Peyer's patch (tissue), 4 donors: ENCODE results near the gene RSPO1. TPM values are rescaled to one million over a fixed set of nuclear protein-coding genes. Genes with fewer than 3 reads are reported as not detected.
A peak's percentile ranks its signal among the peaks of the same experiment; 100 is the strongest.

Source experiments
- DNase-seq, 3 donors: peaks; one replicate each; pipeline ENCODE4 v3.0.0-alpha.2; 2017 to 2019
- H3K27ac ChIP-seq, 4 donors: fragments of 200-600 bp; sonication (generic); one replicate each; pipeline ENCODE4 v1.5.1; 2016 to 2019
- H3K27me3 ChIP-seq, 2 donors: fragments of 200-600 bp; sonication (generic); one replicate each; pipeline ENCODE4 v1.5.1; 2019
- H3K36me3 ChIP-seq, 3 donors: fragments of 200-600 bp; sonication (generic); one replicate each; pipeline ENCODE4 v1.5.1; 2016 to 2019
- H3K4me1 ChIP-seq, 4 donors: fragments of 200-600 bp; sonication (generic); one replicate each; pipeline ENCODE4 v1.5.1; 2016 to 2019
- H3K4me3 ChIP-seq, 4 donors: fragments of 200-600 bp; sonication (generic); 1 replicate in 3 of 4; 2 replicates in 1 of 4; pipeline ENCODE4 v1.5.1; 2016 to 2019; ENCODE audit warnings: mild to moderate bottlenecking in 1 of 4
- H3K9me3 ChIP-seq, 4 donors: fragments of 200-600 bp; sonication (generic); one replicate each; pipeline ENCODE4 v1.5.1; 2016 to 2019; ENCODE audit warnings: mild to moderate bottlenecking in 1 of 4
- POLR2A ChIP-seq, 2 donors: fragments of 450-650 bp; IDR thresholded peaks; one replicate each; pipeline ENCODE4 v1.5.1; 2017; ENCODE audit warnings: antibody characterized with exemption in 2 of 2, mild to moderate bottlenecking in 2 of 2, moderate library complexity in 2 of 2
- total RNA-seq, 4 donors: library from RNA; depleted of rRNA; stranded (reverse); fragments of >200 nt; gene quantifications; one replicate each; pipeline ENCODE4 v1.1.0, GENCODE V29; 2016
- TF ChIP-seq, protein P1 (sequence below), 6 experiments: fragments of 450-650 bp in 4 of 6; fragments of 200-600 bp in 2 of 6; sonication (generic) in 1 of 6; IDR thresholded peaks; one replicate each; pipeline ENCODE4 v1.5.1; 2017 to 2019; ENCODE audit warnings: antibody characterized with exemption in 6 of 6, mild to moderate bottlenecking in 3 of 6, moderate library complexity in 1 of 6

RSPO1 gene
- total RNA-seq, 4 donors from 2014 or later = 0.35 to 2.5 (median 1.4) TPM

DNA sequence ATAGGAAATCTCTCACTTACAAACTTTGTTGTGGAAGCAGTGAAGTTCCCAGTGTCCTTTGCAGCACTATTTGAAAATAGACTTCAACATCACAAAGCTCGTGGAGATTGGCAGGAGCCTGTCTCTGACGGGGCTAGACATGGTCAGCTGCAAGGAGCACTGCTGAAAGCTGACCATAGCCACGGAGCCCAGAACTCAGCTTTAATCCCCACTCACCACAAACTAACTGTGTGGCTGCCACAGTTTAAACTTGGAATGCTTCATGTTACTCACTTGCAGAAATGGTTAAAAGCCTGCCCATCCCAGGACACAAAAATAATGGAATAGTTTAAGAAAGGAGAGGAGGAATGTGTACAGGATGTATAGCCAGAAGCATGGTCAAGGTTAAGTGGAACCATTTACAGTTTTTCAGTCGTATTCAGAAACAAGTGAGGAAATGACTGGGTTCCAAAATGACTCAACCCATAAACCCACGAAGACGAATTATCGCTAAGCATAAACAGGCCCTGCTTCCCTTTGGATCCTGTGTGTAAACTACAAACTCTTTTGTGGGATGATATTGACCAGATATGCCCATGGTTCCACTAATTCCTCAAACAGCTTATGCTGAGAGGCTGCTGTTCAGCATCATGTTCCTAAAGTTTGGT is 59.7 kb downstream of the RSPO1 start:
- Histone ChIP-seq H3K4me1 (no peaks in the 10 kb centered on the region), H3K4me3 (no peak overlapping the region), H3K36me3 (peaks cover 0 to 95% (median 0%) of the 10 kb centered on the region in 3 donors), H3K27ac (peak overlapping the region in 1 of 4 donors; percentile 63), H3K27me3 (no peaks in the 10 kb centered on the region), H3K9me3 (no peaks in the 10 kb centered on the region)
- DNase-seq = no peak
- TF ChIP-seq, protein P1, sequence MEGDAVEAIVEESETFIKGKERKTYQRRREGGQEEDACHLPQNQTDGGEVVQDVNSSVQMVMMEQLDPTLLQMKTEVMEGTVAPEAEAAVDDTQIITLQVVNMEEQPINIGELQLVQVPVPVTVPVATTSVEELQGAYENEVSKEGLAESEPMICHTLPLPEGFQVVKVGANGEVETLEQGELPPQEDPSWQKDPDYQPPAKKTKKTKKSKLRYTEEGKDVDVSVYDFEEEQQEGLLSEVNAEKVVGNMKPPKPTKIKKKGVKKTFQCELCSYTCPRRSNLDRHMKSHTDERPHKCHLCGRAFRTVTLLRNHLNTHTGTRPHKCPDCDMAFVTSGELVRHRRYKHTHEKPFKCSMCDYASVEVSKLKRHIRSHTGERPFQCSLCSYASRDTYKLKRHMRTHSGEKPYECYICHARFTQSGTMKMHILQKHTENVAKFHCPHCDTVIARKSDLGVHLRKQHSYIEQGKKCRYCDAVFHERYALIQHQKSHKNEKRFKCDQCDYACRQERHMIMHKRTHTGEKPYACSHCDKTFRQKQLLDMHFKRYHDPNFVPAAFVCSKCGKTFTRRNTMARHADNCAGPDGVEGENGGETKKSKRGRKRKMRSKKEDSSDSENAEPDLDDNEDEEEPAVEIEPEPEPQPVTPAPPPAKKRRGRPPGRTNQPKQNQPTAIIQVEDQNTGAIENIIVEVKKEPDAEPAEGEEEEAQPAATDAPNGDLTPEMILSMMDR (IDR thresholded peaks at IDR 0.05) = no peak
- no peak for TF ChIP-seq POLR2A (IDR thresholded peaks at IDR 0.05)

DNA sequence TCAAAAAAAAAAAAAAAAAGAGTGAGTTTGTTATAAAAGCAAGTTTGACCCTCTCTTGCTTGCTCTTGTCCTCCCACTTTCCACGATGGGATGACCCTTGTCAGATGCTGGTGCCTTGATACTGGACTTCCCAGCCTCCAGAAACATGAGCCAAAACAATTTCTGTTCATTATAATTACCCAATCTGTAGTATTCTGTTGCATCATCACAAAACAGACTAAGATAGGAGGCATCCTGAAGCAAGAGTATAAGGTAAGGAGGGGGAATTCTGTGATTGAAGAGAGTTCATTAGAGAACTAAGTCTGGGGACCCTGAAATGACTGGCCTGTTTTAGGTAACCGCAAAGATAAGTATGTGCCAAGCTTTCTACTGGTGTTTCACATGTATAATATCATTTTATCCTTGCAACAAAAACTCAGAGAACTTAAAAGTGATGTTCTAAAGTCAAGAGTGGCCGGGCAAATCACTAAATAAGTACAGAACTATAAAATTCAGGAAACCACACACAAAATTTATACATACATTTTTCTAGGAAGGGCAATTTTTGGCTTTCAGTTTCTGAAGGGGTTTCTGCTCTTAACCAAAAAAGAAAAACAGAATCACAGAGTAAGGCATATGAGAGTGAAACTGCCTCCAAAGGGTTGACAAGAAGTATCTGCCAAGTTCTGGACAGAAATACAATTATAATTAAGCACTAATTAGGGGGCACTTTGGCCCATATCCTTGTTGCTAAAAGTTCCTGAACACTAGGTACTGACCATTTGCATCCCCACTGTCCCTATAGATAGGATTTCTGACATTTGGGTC is 64.0 kb downstream of the RSPO1 start:
- Histone ChIP-seq H3K4me1 (no peaks in the 10 kb centered on the region), H3K36me3 (peaks cover 0 to 98% (median 2%) of the 10 kb centered on the region in 3 donors), H3K4me3 (no peak overlapping the region), H3K27ac (no peak overlapping the region), H3K9me3 (no peaks in the 10 kb centered on the region), H3K27me3 (no peaks in the 10 kb centered on the region)
- DNase-seq = no peak
- no peak for TF ChIP-seq POLR2A (IDR thresholded peaks at IDR 0.05)
- TF ChIP-seq, protein P1 (IDR thresholded peaks at IDR 0.05) = no peak

DNA sequence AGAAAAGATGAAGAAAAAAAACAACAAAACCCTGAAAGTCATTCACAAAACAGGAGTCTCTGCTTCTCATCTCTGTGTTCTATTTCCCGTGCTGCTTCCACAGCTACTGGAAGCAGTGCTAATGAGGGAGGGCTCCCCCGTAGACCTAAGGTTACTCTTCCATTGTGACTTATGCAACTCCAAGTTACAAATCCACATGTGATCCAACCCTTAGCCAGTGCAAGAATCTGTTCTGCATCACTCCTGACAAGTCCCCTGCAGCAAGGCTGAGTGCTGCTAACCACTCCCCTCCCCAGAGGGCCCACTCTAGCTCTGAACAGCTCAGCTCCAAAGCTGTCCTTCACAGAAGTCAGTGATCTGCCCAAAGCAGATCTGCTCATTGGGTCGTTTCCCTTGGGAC is 67.7 kb downstream of the RSPO1 start:
- peak overlapping the region in 1 of 4 donors; percentile 28 for H3K27ac ChIP-seq
- H3K36me3 ChIP-seq = peaks cover 0 to 71% (median 2%) of the 10 kb centered on the region in 3 donors
- H3K4me1 ChIP-seq = no peaks in the 10 kb centered on the region

DNA sequence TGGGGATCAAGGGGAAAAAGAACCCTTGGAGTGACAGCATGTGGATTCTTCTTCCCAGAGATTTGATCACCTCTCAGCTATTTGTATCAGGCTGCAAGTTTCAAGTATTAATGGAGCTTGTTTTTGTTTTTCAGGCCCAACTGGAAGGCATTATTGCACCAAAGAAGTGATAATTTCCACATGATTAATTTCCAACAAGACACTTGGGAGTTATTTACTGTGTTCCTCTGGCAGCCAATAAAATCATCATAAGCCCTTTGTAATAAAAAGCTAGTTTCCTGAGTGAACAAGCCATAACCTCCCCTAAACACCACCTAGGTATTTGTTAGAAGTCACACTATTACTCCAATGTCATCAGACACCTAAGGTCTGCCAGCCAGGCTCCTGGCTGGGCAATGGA is 69.8 kb downstream of the RSPO1 start:
- H3K9me3 ChIP-seq = no peaks in the 10 kb centered on the region
- H3K27me3 ChIP-seq = no peaks in the 10 kb centered on the region
- no peak overlapping the region for H3K27ac ChIP-seq
- TF ChIP-seq, protein P1 (IDR thresholded peaks at IDR 0.05) = no peak
- TF ChIP-seq POLR2A (IDR thresholded peaks at IDR 0.05) = no peak
- H3K36me3 ChIP-seq = peaks cover 0 to 51% (median 2%) of the 10 kb centered on the region in 3 donors
- DNase-seq = no peak
- H3K4me1 ChIP-seq = no peaks in the 10 kb centered on the region
- no peak overlapping the region for H3K4me3 ChIP-seq

More for the DNA sequence above, 67.7 kb downstream of the RSPO1 start:
- H3K4me3 ChIP-seq = no peak overlapping the region
- no peak for TF ChIP-seq POLR2A (IDR thresholded peaks at IDR 0.05)
- TF ChIP-seq, protein P1 (IDR thresholded peaks at IDR 0.05) = no peak
- no peak for DNase-seq
- no peaks in the 10 kb centered on the region for H3K9me3 ChIP-seq
- H3K27me3 ChIP-seq = no peaks in the 10 kb centered on the region

DNA sequence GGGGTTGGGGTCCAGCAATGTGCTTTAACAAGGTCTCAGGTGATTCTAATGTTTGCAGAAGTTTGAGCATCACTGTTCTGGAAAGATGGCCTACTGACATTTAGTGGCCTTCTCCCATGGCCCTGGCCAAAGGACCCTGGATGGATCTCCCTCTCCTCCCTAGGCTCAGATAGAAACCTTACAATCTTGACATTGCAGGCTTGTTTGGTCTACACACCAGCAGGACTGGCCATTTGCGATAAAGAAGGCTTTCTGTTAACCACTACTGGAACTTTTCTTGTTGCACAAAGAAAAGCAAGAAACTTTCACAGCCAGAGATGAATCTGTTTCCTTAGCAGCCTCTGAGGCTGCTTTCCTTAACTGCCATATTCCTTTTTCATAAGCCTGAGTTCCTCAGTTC is 71.7 kb downstream of the RSPO1 start:
- no peak overlapping the region for H3K4me3 ChIP-seq
- no peak for DNase-seq
- H3K27me3 ChIP-seq = no peaks in the 10 kb centered on the region
- H3K9me3 ChIP-seq = no peaks in the 10 kb centered on the region
- TF ChIP-seq, protein P1 (IDR thresholded peaks at IDR 0.05) = no peak
- no peak for TF ChIP-seq POLR2A (IDR thresholded peaks at IDR 0.05)
- H3K27ac ChIP-seq = no peak overlapping the region
- H3K4me1 ChIP-seq = no peaks in the 10 kb centered on the region
- H3K36me3 ChIP-seq = peaks cover 0 to 32% (median 0%) of the 10 kb centered on the region in 3 donors

Other genes starting within 250 kb of the RSPO1 start
- gene ZC3H12A, start 160.3 kb downstream of the RSPO1 start, total RNA-seq = 10 to 100 TPM; 29.7 to 37.0 (median 33.4) TPM
- 10 to 100 TPM; 26.9 to 81.7 (median 54.7) TPM for gene MEAF6, start 120.1 kb downstream of the RSPO1 start, total RNA-seq
- gene SNIP1, start 80.6 kb downstream of the RSPO1 start, total RNA-seq = 10 to 100 TPM in 2 of 4 donors, 1 to 10 TPM in 2; 7.0 to 17.6 (median 9.0) TPM
- gene DNALI1, start 78.0 kb downstream of the RSPO1 start, total RNA-seq = 1 to 10 TPM; 1.7 to 7.9 (median 3.7) TPM
- 10 to 100 TPM; 27.5 to 56.9 (median 49.9) TPM for gene GNL2, start 39.0 kb downstream of the RSPO1 start, total RNA-seq
- 1 to 10 TPM; 3.1 to 7.4 (median 4.0) TPM for gene CDCA8, start 57.6 kb upstream of the RSPO1 start, total RNA-seq
- gene EPHA10, start 130.2 kb upstream of the RSPO1 start, total RNA-seq = 10 to 100 TPM in 3 of 4 donors, 1 to 10 TPM in 1; 9.9 to 67.8 (median 58.0) TPM
- gene MANEAL, start 159.0 kb upstream of the RSPO1 start, total RNA-seq = 1 to 10 TPM; 3.3 to 3.8 (median 3.6) TPM
- 100 to 1,000 TPM in 1 of 4 donors, 10 to 100 TPM in 3; 27.2 to 178 (median 39.6) TPM for gene C1orf122, start 172.9 kb upstream of the RSPO1 start, total RNA-seq
- 10 to 100 TPM in 2 of 4 donors, 1 to 10 TPM in 2; 8.1 to 12.9 (median 9.7) TPM for gene YRDC, start 173.3 kb upstream of the RSPO1 start, total RNA-seq
- 1 to 10 TPM; 4.1 to 9.5 (median 8.1) TPM for gene MTF1, start 224.7 kb upstream of the RSPO1 start, total RNA-seq